Astrocyte of the spinal cord (primary cell): ENCODE measurements around the gene ALKBH2.
"Not testable (repeated sequence)": the region's sequence is repeated elsewhere in the genome, so short reads cannot be mapped to it uniquely, and the experiment has no call there.

ENCODE experiments used
- DNase-seq: peaks from one replicate; pipeline ENCODE4 v3.0.0; 2011; ENCODE audit warnings: low read depth, low spot score
- H3K4me3 ChIP-seq: 2 replicates; pipeline ENCODE4 v1.5.1; 2011; ENCODE audit warnings: low read depth, mild to moderate bottlenecking, low read length, moderate library complexity
- CTCF ChIP-seq: IDR thresholded peaks from 2 replicates; pipeline ENCODE4 v1.5.1; 2012; ENCODE audit warnings: low read depth, mild to moderate bottlenecking, low read length, inconsistent platforms
- in situ Hi-C: cut with HindIII; loops from 2 replicates; pipeline ENCODE4 v1.10.0; 2017; ENCODE audit warnings: low sequenced_read_pairs

The ALKBH2 gene

GRCh38 chr12:109065154-109065852 lies 28.0 kb downstream of the ALKBH2 start:
- TF ChIP-seq CTCF = no peak
- no peak for DNase-seq
- no peak overlapping the region for H3K4me3 ChIP-seq
- in situ Hi-C loops = no loop called here

GRCh38 chr12:109064143-109064542 lies 29.1 kb downstream of the ALKBH2 start:
- in situ Hi-C loops = no loop called here
- H3K4me3 ChIP-seq = no peak overlapping the region
- no peak for DNase-seq
- no peak for TF ChIP-seq CTCF

GRCh38 chr12:109058773-109059172 lies 34.5 kb downstream of the ALKBH2 start:
- H3K4me3 ChIP-seq = no peak overlapping the region
- in situ Hi-C loops = no loop called here
- TF ChIP-seq CTCF = no peak
- no peak for DNase-seq

GRCh38 chr12:109057376-109057775 lies 35.9 kb downstream of the ALKBH2 start:
- in situ Hi-C loops = no loop called here
- DNase-seq = no peak
- TF ChIP-seq CTCF = no peak
- no peak overlapping the region for H3K4me3 ChIP-seq

- no peak overlapping the region for H3K4me3 ChIP-seq
- in situ Hi-C loops = no loop called here
- no peak for DNase-seq
- no peak for TF ChIP-seq CTCF
Measured at GRCh38 chr12:109056891-109057290, 36.4 kb downstream of the ALKBH2 start.

GRCh38 chr12:109054520-109054919 lies 38.8 kb downstream of the ALKBH2 start:
- TF ChIP-seq CTCF = no peak
- DNase-seq = no peak
- in situ Hi-C loops = no loop called here
- H3K4me3 ChIP-seq = no peak overlapping the region

- DNase-seq, in situ Hi-C loops, H3K4me3 ChIP-seq: not testable (repeated sequence)
Measured at GRCh38 chr12:109054124-109054513, 39.2 kb downstream of the ALKBH2 start.
